ENCODE measurements around the gene ZNF366.
"Not testable (repeated sequence)": the region's sequence is repeated elsewhere in the genome, so short reads cannot be mapped to it uniquely, and the experiment has no call there.

ZNF366 gene

GRCh38 chr5:72436796-72437471 lies 70.3 kb downstream of the ZNF366 start:
- no peak for DNase-seq

- DNase-seq, result no peak
These were observed 72.3 kb downstream of the ZNF366 start for GRCh38 chr5:72434781-72435437.

GRCh38 chr5:72434056-72434780 lies 73.0 kb downstream of the ZNF366 start:
- no peak for DNase-seq

GRCh38 chr5:72433522-72433921 lies 73.7 kb downstream of the ZNF366 start:
- no peak for DNase-seq

- no peak for DNase-seq
These were observed 78.5 kb downstream of the ZNF366 start for GRCh38 chr5:72428669-72429068.

GRCh38 chr5:72427488-72428437 lies 79.4 kb downstream of the ZNF366 start:
- DNase-seq, result no peak

- DNase-seq, result no peak
These were observed 80.2 kb downstream of the ZNF366 start for GRCh38 chr5:72427016-72427415.

- DNase-seq, result no peak
These were observed 81.2 kb downstream of the ZNF366 start for GRCh38 chr5:72426019-72426418.

GRCh38 chr5:72418271-72418670 lies 88.9 kb downstream of the ZNF366 start:
- no peak for DNase-seq

- DNase-seq, result no peak
These were observed 89.7 kb downstream of the ZNF366 start for GRCh38 chr5:72417333-72418062.

GRCh38 chr5:72415616-72416325 lies 91.4 kb downstream of the ZNF366 start:
- DNase-seq, result no peak

- no peak for DNase-seq
These were observed 94.7 kb downstream of the ZNF366 start for GRCh38 chr5:72412283-72413055.

- DNase-seq, result no peak
These were observed 96.4 kb downstream of the ZNF366 start for GRCh38 chr5:72410688-72411295.

- DNase-seq, result no peak
These were observed 98.6 kb downstream of the ZNF366 start for GRCh38 chr5:72408603-72409002.

GRCh38 chr5:72408127-72408526 lies 99.1 kb downstream of the ZNF366 start:
- DNase-seq, result no peak

- no peak for DNase-seq
These were observed 99.7 kb downstream of the ZNF366 start for GRCh38 chr5:72407541-72407940.

- no peak for DNase-seq
These were observed 100.1 kb downstream of the ZNF366 start for GRCh38 chr5:72407078-72407477.

- not testable (repeated sequence) for DNase-seq
These were observed 102.4 kb downstream of the ZNF366 start for GRCh38 chr5:72404771-72405170.

GRCh38 chr5:72402959-72403628 lies 104.1 kb downstream of the ZNF366 start:
- DNase-seq, result no peak
